Stimulated activated naive CD8-positive, alpha-beta T cell treated with anti-CD3 and anti-CD28 coated beads, Interleukin-15, Interleukin-2, amounts not matched to agents 100 ng/mL and 50 ng/mL, for 24 hours (primary cell): Measurements from ENCODE around the gene CDH4.

Experiments used
- H3K27ac Mint-ChIP-seq: one replicate; pipeline ENCODE4 v1.8.0; 2021; ENCODE audit warnings: mild to moderate bottlenecking, mixed read lengths
- H3K27me3 Mint-ChIP-seq: one replicate; pipeline ENCODE4 v1.8.0; 2021; ENCODE audit warnings: mixed read lengths
- H3K36me3 Mint-ChIP-seq: one replicate; pipeline ENCODE4 v1.8.0; 2021; ENCODE audit warnings: low read depth, mixed read lengths
- H3K4me1 Mint-ChIP-seq: one replicate; pipeline ENCODE4 v1.8.0; 2021; ENCODE audit warnings: low read depth, mixed read lengths
- H3K4me3 Mint-ChIP-seq: one replicate; pipeline ENCODE4 v1.8.0; 2021; ENCODE audit warnings: mild to moderate bottlenecking, mixed read lengths
- H3K9me3 Mint-ChIP-seq: one replicate; pipeline ENCODE4 v1.8.0; 2021; ENCODE audit warnings: mixed read lengths

CDH4 gene

GRCh38 chr20:61535536-61535935 lies 283.5 kb downstream of the CDH4 start:
- H3K27me3 Mint-ChIP-seq: no peaks in the 10 kb centered on the region
- no peak overlapping the region for H3K4me3 Mint-ChIP-seq
- H3K9me3 Mint-ChIP-seq: no peaks in the 10 kb centered on the region
- no peaks in the 10 kb centered on the region for H3K4me1 Mint-ChIP-seq
- H3K36me3 Mint-ChIP-seq: no peaks in the 10 kb centered on the region
- no peak overlapping the region for H3K27ac Mint-ChIP-seq

- no peaks in the 10 kb centered on the region for H3K36me3 Mint-ChIP-seq
- no peak overlapping the region for H3K4me3 Mint-ChIP-seq
- H3K9me3 Mint-ChIP-seq: no peaks in the 10 kb centered on the region
- H3K27ac Mint-ChIP-seq: no peak overlapping the region
- H3K27me3 Mint-ChIP-seq: no peaks in the 10 kb centered on the region
- no peaks in the 10 kb centered on the region for H3K4me1 Mint-ChIP-seq
These were observed 283.9 kb downstream of the CDH4 start for GRCh38 chr20:61535956-61536355.

- no peaks in the 10 kb centered on the region for H3K9me3 Mint-ChIP-seq
- H3K4me3 Mint-ChIP-seq: no peak overlapping the region
- H3K27ac Mint-ChIP-seq: no peak overlapping the region
- no peaks in the 10 kb centered on the region for H3K27me3 Mint-ChIP-seq
- no peaks in the 10 kb centered on the region for H3K36me3 Mint-ChIP-seq
- H3K4me1 Mint-ChIP-seq: no peaks in the 10 kb centered on the region
These were observed 284.6 kb downstream of the CDH4 start for GRCh38 chr20:61536671-61537070.

GRCh38 chr20:61537239-61538182 lies 285.4 kb downstream of the CDH4 start:
- H3K36me3 Mint-ChIP-seq: no peaks in the 10 kb centered on the region
- no peaks in the 10 kb centered on the region for H3K4me1 Mint-ChIP-seq
- H3K27me3 Mint-ChIP-seq: no peaks in the 10 kb centered on the region
- no peak overlapping the region for H3K27ac Mint-ChIP-seq
- H3K9me3 Mint-ChIP-seq: no peaks in the 10 kb centered on the region
- H3K4me3 Mint-ChIP-seq: no peak overlapping the region

- no peaks in the 10 kb centered on the region for H3K27me3 Mint-ChIP-seq
- no peaks in the 10 kb centered on the region for H3K9me3 Mint-ChIP-seq
- H3K4me1 Mint-ChIP-seq: no peaks in the 10 kb centered on the region
- no peaks in the 10 kb centered on the region for H3K36me3 Mint-ChIP-seq
- no peak overlapping the region for H3K27ac Mint-ChIP-seq
- no peak overlapping the region for H3K4me3 Mint-ChIP-seq
These were observed 286.3 kb downstream of the CDH4 start for GRCh38 chr20:61538183-61538942.

GRCh38 chr20:61538943-61539265 lies 286.8 kb downstream of the CDH4 start:
- H3K4me3 Mint-ChIP-seq: no peak overlapping the region
- H3K27me3 Mint-ChIP-seq: no peaks in the 10 kb centered on the region
- H3K36me3 Mint-ChIP-seq: no peaks in the 10 kb centered on the region
- H3K27ac Mint-ChIP-seq: no peak overlapping the region
- H3K9me3 Mint-ChIP-seq: no peaks in the 10 kb centered on the region
- H3K4me1 Mint-ChIP-seq: no peaks in the 10 kb centered on the region

- Mint-ChIP-seq H3K4me3 (no peak overlapping the region), H3K27ac (no peak overlapping the region), H3K4me1 (no peaks in the 10 kb centered on the region), H3K9me3 (no peaks in the 10 kb centered on the region), H3K27me3 (no peaks in the 10 kb centered on the region), H3K36me3 (no peaks in the 10 kb centered on the region)
These were observed 287.8 kb downstream of the CDH4 start for GRCh38 chr20:61539706-61540360.

GRCh38 chr20:61541537-61541936 lies 289.5 kb downstream of the CDH4 start:
- no peak overlapping the region for H3K4me3 Mint-ChIP-seq
- H3K36me3 Mint-ChIP-seq: no peaks in the 10 kb centered on the region
- no peaks in the 10 kb centered on the region for H3K27me3 Mint-ChIP-seq
- no peaks in the 10 kb centered on the region for H3K4me1 Mint-ChIP-seq
- H3K9me3 Mint-ChIP-seq: peaks cover 11% of the 10 kb centered on the region
- H3K27ac Mint-ChIP-seq: no peak overlapping the region

GRCh38 chr20:61543086-61543485 lies 291.0 kb downstream of the CDH4 start:
- Mint-ChIP-seq H3K4me3 (no peak overlapping the region), H3K4me1 (no peaks in the 10 kb centered on the region), H3K9me3 (peaks cover 11% of the 10 kb centered on the region), H3K36me3 (no peaks in the 10 kb centered on the region), H3K27me3 (no peaks in the 10 kb centered on the region), H3K27ac (no peak overlapping the region)

- Mint-ChIP-seq H3K27me3 (no peaks in the 10 kb centered on the region), H3K27ac (no peak overlapping the region), H3K4me3 (no peak overlapping the region), H3K4me1 (no peaks in the 10 kb centered on the region), H3K36me3 (no peaks in the 10 kb centered on the region), H3K9me3 (peaks cover 11% of the 10 kb centered on the region)
These were observed 292.1 kb downstream of the CDH4 start for GRCh38 chr20:61543931-61544745.

GRCh38 chr20:61544910-61545889 lies 293.1 kb downstream of the CDH4 start:
- Mint-ChIP-seq H3K27me3 (no peaks in the 10 kb centered on the region), H3K36me3 (no peaks in the 10 kb centered on the region), H3K4me3 (no peak overlapping the region), H3K4me1 (no peaks in the 10 kb centered on the region), H3K27ac (no peak overlapping the region), H3K9me3 (peaks cover 11% of the 10 kb centered on the region)

GRCh38 chr20:61546641-61547040 lies 294.6 kb downstream of the CDH4 start:
- H3K4me3 Mint-ChIP-seq: no peak overlapping the region
- H3K27me3 Mint-ChIP-seq: no peaks in the 10 kb centered on the region
- no peak overlapping the region for H3K27ac Mint-ChIP-seq
- no peaks in the 10 kb centered on the region for H3K4me1 Mint-ChIP-seq
- H3K9me3 Mint-ChIP-seq: peaks cover 11% of the 10 kb centered on the region
- H3K36me3 Mint-ChIP-seq: no peaks in the 10 kb centered on the region

GRCh38 chr20:61548069-61548468 lies 296.0 kb downstream of the CDH4 start:
- Mint-ChIP-seq H3K4me1 (no peaks in the 10 kb centered on the region), H3K9me3 (peaks cover 15% of the 10 kb centered on the region), H3K36me3 (no peaks in the 10 kb centered on the region), H3K27me3 (no peaks in the 10 kb centered on the region), H3K4me3 (no peak overlapping the region), H3K27ac (no peak overlapping the region)
